ENCODE results near the gene TATDN3. TPM values are rescaled to one million over a fixed set of nuclear protein-coding genes. Genes with fewer than 3 reads are reported as not detected.
"Not testable (repeated sequence)": the region's sequence is repeated elsewhere in the genome, so short reads cannot be mapped to it uniquely, and the experiment has no call there.

The TATDN3 gene
- polyA plus RNA-seq, 1 experiment: 4.6 TPM

- CTCF ChIA-PET: interaction anchor here (3.8 kb wide), 1 partner anchor 98 kb away, joined by 17 read pairs; no protein-coding TSS in a partner anchor
- POLR2A ChIA-PET: no interaction called here
- no peaks in the 10 kb centered on the region for H3K27me3 ChIP-seq (ENCODE audit: control insufficient read depth, insufficient read depth, low read length)
- H3K36me3 ChIP-seq (ENCODE audit: control insufficient read depth, insufficient read depth, low read length): no peaks in the 10 kb centered on the region; the same call in 1 of the 2 replicates
- H3K4me3 ChIP-seq (ENCODE audit: low read depth, low read length): no peak overlapping the region
- no peak for DNase-seq (ENCODE audit: low read depth)
- no peak for TF ChIP-seq CTCF (IDR thresholded peaks at IDR 0.05; ENCODE audit: insufficient read depth, low read depth, low read length)
Measured at GRCh38 chr1:212762839-212763238, 28.9 kb upstream of the TATDN3 start.

GRCh38 chr1:212764718-212765281 is 26.9 kb upstream of the TATDN3 start:
- H3K36me3 ChIP-seq (ENCODE audit: control insufficient read depth, insufficient read depth, low read length); DNase-seq (ENCODE audit: low read depth); POLR2A ChIA-PET; H3K4me3 ChIP-seq (ENCODE audit: low read depth, low read length); H3K27me3 ChIP-seq (ENCODE audit: control insufficient read depth, insufficient read depth, low read length): not testable (repeated sequence)
- CTCF ChIA-PET: interaction anchor here (1.2 to 1.5 kb wide), 2 partner anchors 15 to 17 kb away, joined by 3 to 4 read pairs; no protein-coding TSS in a partner anchor

GRCh38 chr1:212766825-212767224 is 24.9 kb upstream of the TATDN3 start:
- DNase-seq (ENCODE audit: low read depth); POLR2A ChIA-PET; H3K4me3 ChIP-seq (ENCODE audit: low read depth, low read length); CTCF ChIA-PET; H3K36me3 ChIP-seq (ENCODE audit: control insufficient read depth, insufficient read depth, low read length); H3K27me3 ChIP-seq (ENCODE audit: control insufficient read depth, insufficient read depth, low read length): not testable (repeated sequence)

- ChIA-PET POLR2A (no interaction called here), CTCF (interaction anchor here (0.6 to 1.1 kb wide), 4 partner anchors 7 to 225 kb away, joined by 3 to 5 read pairs (median 3); no protein-coding TSS in a partner anchor)
- Histone ChIP-seq H3K4me3 (ENCODE audit: low read depth, low read length) (no peak overlapping the region), H3K27me3 (ENCODE audit: control insufficient read depth, insufficient read depth, low read length) (no peaks in the 10 kb centered on the region), H3K36me3 (ENCODE audit: control insufficient read depth, insufficient read depth, low read length) (no peaks in the 10 kb centered on the region)
- DNase-seq (ENCODE audit: low read depth): no peak
- TF ChIP-seq CTCF (IDR thresholded peaks at IDR 0.05; ENCODE audit: insufficient read depth, low read depth, low read length): no peak
Measured at GRCh38 chr1:212769459-212770167, 22.1 kb upstream of the TATDN3 start.

- ChIA-PET POLR2A (no interaction called here), CTCF (no interaction called here)
Measured at GRCh38 chr1:212771341-212771740, 20.4 kb upstream of the TATDN3 start.

More at GRCh38 chr1:212771341-212771740, 20.4 kb upstream of the TATDN3 start:
- H3K27me3 ChIP-seq (ENCODE audit: control insufficient read depth, insufficient read depth, low read length): no peaks in the 10 kb centered on the region
- no peak for DNase-seq (ENCODE audit: low read depth)
- no peaks in the 10 kb centered on the region for H3K36me3 ChIP-seq (ENCODE audit: control insufficient read depth, insufficient read depth, low read length)
- TF ChIP-seq CTCF (IDR thresholded peaks at IDR 0.05; ENCODE audit: insufficient read depth, low read depth, low read length): no peak
- H3K4me3 ChIP-seq (ENCODE audit: low read depth, low read length): no peak overlapping the region

All from BJ (cell line).